VCaP (cell line): ENCODE measurements around the gene DOCK3.
"Not testable (repeated sequence)": the region's sequence is repeated elsewhere in the genome, so short reads cannot be mapped to it uniquely, and the experiment has no call there.

Experiments
- H3K27ac ChIP-seq: fragments of 450-650 bp; 2 replicates; pipeline ENCODE4 v1.5.1; 2017
- TF ChIP-seq, protein P1 (sequence below): fragments of 450-650 bp; conservative IDR thresholded peaks from 2 replicates; pipeline ENCODE4 v1.5.1; 2017; ENCODE audit warnings: mild to moderate bottlenecking, moderate library complexity

The DOCK3 gene

DNA sequence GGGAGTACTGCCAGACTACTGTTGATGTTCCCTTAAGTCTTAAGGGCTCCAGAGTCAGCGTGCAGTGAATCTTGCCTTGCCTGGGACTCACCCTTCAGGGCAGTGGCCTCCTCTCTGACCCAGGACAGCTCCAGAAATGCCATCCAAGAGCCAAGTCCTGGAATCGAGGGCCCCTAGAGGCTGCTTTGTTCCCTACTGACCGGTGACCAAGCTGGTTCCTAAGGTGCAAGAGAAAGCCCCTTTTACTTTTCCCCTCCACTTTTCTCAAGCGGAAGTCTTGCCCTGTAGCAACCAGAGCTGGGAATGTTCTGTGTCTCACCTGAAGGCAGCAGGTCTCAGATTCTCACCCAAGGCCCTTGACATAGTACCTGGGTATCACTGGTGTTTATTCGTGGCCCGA is 238.0 kb downstream of the DOCK3 start:
- H3K27ac ChIP-seq, result no peak overlapping the region
- TF ChIP-seq, protein P1, sequence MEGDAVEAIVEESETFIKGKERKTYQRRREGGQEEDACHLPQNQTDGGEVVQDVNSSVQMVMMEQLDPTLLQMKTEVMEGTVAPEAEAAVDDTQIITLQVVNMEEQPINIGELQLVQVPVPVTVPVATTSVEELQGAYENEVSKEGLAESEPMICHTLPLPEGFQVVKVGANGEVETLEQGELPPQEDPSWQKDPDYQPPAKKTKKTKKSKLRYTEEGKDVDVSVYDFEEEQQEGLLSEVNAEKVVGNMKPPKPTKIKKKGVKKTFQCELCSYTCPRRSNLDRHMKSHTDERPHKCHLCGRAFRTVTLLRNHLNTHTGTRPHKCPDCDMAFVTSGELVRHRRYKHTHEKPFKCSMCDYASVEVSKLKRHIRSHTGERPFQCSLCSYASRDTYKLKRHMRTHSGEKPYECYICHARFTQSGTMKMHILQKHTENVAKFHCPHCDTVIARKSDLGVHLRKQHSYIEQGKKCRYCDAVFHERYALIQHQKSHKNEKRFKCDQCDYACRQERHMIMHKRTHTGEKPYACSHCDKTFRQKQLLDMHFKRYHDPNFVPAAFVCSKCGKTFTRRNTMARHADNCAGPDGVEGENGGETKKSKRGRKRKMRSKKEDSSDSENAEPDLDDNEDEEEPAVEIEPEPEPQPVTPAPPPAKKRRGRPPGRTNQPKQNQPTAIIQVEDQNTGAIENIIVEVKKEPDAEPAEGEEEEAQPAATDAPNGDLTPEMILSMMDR, result no peak

DNA sequence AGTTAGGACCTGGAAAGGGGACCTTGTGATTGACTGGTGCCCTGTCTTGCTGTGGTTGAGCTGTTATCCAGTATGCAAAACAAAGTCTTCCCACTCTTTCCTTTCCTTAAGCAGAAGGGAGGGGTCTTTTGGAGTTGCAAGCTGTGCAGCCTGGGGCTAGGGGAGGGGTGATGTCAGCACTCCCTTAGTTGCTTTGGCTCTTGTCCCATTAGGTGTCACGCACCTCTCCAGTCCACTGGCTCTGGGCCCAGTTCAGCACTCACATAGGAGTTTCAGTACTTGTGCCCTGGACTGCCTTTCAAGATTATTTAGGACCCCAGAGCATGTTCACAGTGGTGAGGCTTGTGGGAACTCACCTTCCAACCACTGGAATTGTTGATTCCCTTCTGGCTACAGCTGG is 238.5 kb downstream of the DOCK3 start:
- TF ChIP-seq, protein P1, result no peak
- H3K27ac ChIP-seq, result no peak overlapping the region

DNA sequence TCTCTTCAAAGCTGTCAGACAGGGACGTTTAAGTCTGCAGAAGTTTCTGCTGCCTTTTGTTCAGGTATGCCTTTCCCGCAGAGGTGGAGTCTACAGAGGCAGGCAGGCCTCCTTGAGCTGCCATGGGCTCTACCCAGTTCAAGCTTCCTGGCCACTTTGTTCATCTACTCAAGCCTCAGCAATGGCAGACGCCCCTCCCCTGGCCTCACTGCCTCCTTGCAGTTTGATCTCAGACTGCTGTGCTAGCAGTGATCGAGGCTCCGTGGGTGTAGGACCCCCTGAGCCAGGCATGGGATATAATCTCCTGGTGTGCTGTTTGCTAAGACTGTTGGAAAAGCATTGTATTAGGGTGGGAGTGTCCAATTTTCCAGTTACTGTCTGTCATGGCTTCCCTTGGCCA is 247.3 kb downstream of the DOCK3 start:
- not testable (repeated sequence) for H3K27ac ChIP-seq

DNA sequence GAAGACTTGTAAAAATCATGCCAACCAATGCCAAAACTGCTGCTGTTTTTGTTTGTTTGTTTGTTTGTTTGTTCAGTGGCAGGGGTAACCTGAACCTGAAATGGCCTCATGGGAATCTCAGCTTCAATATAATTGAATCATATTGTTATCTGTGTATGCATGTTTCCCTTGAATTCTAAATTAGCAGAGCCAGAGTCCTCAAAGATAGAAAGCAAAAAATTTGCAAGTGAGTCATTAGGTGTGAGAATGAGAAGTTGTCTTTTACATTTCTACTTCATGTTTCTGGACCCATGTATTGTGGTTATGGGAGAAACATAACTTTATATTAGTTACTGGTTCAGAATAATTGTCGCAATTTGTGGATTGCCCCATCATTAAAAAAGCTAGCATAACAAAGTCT is 249.2 kb downstream of the DOCK3 start:
- no peak overlapping the region for H3K27ac ChIP-seq
- TF ChIP-seq, protein P1, result no peak

DNA sequence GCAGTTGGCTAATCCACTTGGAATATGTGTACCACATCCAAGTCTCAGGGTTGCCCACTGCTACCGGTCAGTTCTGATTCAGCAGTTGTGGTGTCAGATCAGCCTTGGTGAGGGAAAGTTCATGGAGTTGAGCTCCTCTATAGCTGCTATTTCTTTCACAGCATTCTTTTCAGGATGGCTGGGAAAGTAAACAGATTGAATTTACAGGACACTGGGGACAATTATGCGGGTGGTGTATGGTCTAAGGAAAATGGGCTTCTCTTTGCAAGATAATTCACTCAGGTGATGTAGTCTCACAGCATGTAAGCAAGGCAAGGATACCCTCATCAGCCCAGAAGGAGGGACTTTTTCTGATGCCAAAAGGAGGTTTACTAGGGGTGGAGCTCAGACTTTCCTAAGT is 249.9 kb downstream of the DOCK3 start:
- TF ChIP-seq, protein P1, result no peak
- no peak overlapping the region for H3K27ac ChIP-seq

DNA sequence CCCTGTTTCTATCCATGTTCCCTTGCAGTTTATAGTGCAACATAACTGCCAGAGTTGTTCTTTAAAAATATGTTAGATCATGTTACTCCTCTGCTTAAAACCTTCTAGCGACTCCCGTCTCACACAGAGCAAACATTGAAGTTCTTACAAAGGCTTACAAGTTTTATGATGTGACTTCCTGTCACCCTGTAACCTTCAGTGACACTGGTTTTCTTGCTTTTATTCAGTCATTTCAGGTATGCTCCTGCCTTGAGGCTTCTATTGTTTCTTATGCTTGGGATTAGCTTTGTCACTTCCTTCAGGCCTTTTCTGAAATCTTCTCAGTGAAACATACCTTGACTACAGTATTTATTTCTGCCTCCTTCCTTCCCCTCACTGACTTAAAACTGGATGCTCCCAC is 252.1 kb downstream of the DOCK3 start:
- H3K27ac ChIP-seq, result no peak overlapping the region
- TF ChIP-seq, protein P1, result no peak

DNA sequence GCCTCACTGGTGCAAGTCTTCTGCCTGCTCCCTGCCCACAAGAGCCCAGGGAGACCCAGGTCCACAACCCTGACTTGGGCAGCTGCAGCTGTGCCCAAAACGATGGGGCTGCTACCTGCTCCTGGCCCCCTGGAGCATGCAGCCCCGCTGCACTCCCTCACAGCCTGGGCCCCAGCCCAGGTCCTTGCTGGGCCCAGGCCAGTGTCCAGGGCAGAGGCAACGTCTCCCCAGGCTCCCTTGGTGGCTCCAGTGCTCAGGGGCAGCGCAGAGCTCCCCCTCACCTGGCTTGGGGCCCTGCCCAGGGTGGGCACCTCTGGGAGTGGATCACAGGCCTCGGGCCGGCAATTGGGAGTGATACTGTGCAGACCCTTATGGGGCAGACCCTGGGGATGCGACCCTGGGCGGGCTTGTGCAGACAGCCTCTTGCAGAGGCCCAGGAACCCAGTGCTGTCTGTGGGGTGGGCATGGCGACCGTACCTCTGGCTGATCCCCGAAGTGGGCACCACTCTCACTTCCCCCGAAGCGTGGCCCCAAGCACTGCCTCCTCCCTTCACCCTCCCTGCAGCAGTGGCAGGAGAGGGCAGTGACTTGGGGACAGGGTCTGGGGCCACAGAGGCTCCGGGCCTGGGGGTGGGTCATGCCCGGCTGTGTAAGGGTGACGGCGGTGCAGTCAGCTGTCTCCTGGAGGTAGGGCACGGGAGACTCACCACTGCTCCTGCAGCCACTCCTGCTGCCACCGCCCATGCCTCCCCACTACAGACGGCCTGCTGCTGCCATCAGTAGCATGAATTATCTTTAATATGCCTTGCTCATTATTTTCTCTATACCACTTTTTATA is 255.9 kb downstream of the DOCK3 start:
- no peak overlapping the region for H3K27ac ChIP-seq
- TF ChIP-seq, protein P1, result no peak

DNA sequence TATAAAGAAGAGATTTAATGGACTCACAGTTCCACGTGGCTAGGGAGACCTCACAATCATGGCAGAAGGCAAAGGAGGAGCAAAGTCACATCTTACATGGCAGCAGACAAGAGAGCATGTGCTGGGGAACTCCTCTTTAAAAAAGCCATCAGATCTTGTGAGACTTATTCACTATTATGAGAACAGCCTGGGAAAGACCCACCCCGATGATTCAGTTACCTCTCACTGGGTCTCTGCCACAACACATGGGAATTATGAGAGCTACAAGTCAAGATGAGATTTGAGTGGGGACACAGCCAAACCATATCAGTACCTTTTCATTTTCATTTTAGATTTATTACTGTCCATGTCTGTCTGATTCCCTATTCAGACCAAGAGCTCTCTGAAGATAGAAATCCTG is 258.2 kb downstream of the DOCK3 start:
- not testable (repeated sequence) for H3K27ac ChIP-seq
